H1 (cell line): ENCODE results near the gene TRDN.

ENCODE experiments used
- ASH2L ChIP-seq: fragments of 200-600, 300-600 bp; sonication (generic); IDR thresholded peaks from one replicate; pipeline ENCODE4 v1.7.1; 2017; ENCODE audit warnings: low read length
- BRCA1 ChIP-seq: IDR thresholded peaks from 2 replicates; pipeline ENCODE4 v1.6.1; 2012; ENCODE audit warnings: low read depth, low read length, improper control_type of control experiment
- CEBPB ChIP-seq: IDR thresholded peaks from 2 replicates; pipeline ENCODE4 v1.6.1; 2012; ENCODE audit warnings: low read depth, low read length
- CTCF ChIP-seq, 3 experiments: IDR thresholded peaks; 1 replicate in 2 of 3; 2 replicates in 1 of 3; pipeline versions ENCODE4 v1.5.1 to v1.6.1; 2011; ENCODE audit warnings: low read length in 3 of 3, mild to moderate bottlenecking in 3 of 3, inconsistent platforms in 2 of 3, low read depth in 1 of 3, moderate library complexity in 1 of 3; ENCODE audit not compliant: insufficient read depth in 1 of 3; ENCODE audit errors: control extremely low read depth in 1 of 3
- EZH2 ChIP-seq: fragments of 200-600 bp; sonication (generic); IDR thresholded peaks from 2 replicates; pipeline ENCODE4 v1.7.1; 2012; ENCODE audit warnings: low read depth, mild to moderate bottlenecking, moderate library complexity, low read length, inconsistent platforms; ENCODE audit not compliant: severe bottlenecking
- NANOG ChIP-seq: IDR thresholded peaks from 2 replicates; pipeline ENCODE4 v1.6.1; 2011; ENCODE audit warnings: low read length, low read depth, mild to moderate bottlenecking, inconsistent platforms; ENCODE audit not compliant: insufficient read depth, poor library complexity, severe bottlenecking
- TAF1 ChIP-seq: IDR thresholded peaks from 2 replicates; pipeline ENCODE4 v1.6.1; 2011; ENCODE audit warnings: mild to moderate bottlenecking, low read depth, low read length
- ZNF274 ChIP-seq: IDR thresholded peaks from 2 replicates; pipeline ENCODE4 v1.7.0; 2012; ENCODE audit warnings: low read length, borderline replicate concordance; ENCODE audit errors: extremely low read depth

- TF ChIP-seq ZNF274 (no peak), ASH2L (no peak), CTCF (IDR thresholded peaks at IDR 0.05; ENCODE audit: control extremely low read depth in 1 of 3, insufficient read depth in 1 of 3, low read depth in 1 of 3, low read length in 3 of 3) (no peak), BRCA1 (no peak), TAF1 (no peak), EZH2 (no peak), CEBPB (no peak), NANOG (no peak)
Observed at GRCh38 chr6:123224077-123224476, 412.7 kb downstream of the TRDN start.
